SK-N-SH (cell line): ENCODE results near the gene USP32.

Source experiments
- CTCF ChIP-seq: fragments of 200-600 bp; sonication (generic); IDR thresholded peaks from 2 replicates; pipeline ENCODE4 v1.6.1; 2017; ENCODE audit warnings: antibody characterized with exemption, mild to moderate bottlenecking, moderate library complexity
- EZH2phosphoT487 ChIP-seq: fragments of 200-600 bp; sonication (generic); IDR thresholded peaks from 2 replicates; pipeline ENCODE4 v1.6.1; 2017; ENCODE audit warnings: low read depth, mixed run types, mild to moderate bottlenecking, antibody characterized with exemption, moderate library complexity, borderline replicate concordance
- JUND ChIP-seq: IDR thresholded peaks from 2 replicates; pipeline ENCODE4 v1.4.0; 2012
- POLR2AphosphoS5 ChIP-seq: IDR thresholded peaks from 2 replicates; pipeline ENCODE4 v1.6.1; 2012; ENCODE audit warnings: low read depth, low read length
- TAF1 ChIP-seq: IDR thresholded peaks from 2 replicates; pipeline ENCODE4 v1.6.1; 2012; ENCODE audit warnings: low read depth, mild to moderate bottlenecking, low read length, moderate library complexity, borderline replicate concordance
- TF ChIP-seq, protein P1 (sequence below): IDR thresholded peaks from 2 replicates; pipeline ENCODE4 v1.4.0; 2012; ENCODE audit warnings: low read depth, borderline replicate concordance
- TF ChIP-seq, protein P2 (sequence below): IDR thresholded peaks from 2 replicates; pipeline ENCODE4; 2012

DNA sequence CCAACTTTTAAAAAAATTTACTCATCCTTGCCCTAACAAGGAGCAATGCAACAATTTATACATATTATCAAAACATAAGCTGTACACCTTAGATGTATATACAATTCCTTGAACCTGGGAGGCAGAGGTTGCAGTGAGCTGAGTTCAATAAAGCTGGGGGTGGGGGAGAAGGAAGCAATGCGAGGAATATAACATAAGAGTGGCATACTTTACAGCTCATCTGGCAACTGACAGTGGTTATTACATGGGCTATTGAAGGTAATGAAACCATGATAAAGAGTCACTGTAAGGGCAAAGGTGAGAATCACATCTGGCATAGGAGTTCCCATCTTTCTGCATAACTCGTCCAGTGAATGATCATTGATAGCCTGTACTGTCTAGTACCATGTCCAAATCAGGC is 198.5 kb downstream of the USP32 start:
- TF ChIP-seq CTCF (no peak), TAF1 (no peak), JUND (no peak), EZH2phosphoT487 (no peak), POLR2AphosphoS5 (no peak)
- TF ChIP-seq, protein P1, sequence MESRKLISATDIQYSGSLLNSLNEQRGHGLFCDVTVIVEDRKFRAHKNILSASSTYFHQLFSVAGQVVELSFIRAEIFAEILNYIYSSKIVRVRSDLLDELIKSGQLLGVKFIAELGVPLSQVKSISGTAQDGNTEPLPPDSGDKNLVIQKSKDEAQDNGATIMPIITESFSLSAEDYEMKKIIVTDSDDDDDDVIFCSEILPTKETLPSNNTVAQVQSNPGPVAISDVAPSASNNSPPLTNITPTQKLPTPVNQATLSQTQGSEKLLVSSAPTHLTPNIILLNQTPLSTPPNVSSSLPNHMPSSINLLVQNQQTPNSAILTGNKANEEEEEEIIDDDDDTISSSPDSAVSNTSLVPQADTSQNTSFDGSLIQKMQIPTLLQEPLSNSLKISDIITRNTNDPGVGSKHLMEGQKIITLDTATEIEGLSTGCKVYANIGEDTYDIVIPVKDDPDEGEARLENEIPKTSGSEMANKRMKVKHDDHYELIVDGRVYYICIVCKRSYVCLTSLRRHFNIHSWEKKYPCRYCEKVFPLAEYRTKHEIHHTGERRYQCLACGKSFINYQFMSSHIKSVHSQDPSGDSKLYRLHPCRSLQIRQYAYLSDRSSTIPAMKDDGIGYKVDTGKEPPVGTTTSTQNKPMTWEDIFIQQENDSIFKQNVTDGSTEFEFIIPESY = no peak
- TF ChIP-seq, protein P2, sequence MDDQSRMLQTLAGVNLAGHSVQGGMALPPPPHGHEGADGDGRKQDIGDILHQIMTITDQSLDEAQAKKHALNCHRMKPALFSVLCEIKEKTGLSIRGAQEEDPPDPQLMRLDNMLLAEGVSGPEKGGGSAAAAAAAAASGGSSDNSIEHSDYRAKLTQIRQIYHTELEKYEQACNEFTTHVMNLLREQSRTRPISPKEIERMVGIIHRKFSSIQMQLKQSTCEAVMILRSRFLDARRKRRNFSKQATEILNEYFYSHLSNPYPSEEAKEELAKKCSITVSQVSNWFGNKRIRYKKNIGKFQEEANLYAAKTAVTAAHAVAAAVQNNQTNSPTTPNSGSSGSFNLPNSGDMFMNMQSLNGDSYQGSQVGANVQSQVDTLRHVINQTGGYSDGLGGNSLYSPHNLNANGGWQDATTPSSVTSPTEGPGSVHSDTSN = no peak
